ENCODE data around the gene C17orf114.
A peak's percentile ranks its signal among the peaks of the same experiment; 100 is the strongest.

The C17orf114 gene

GRCh38 chr17:4771519-4772234 lies 30.5 kb downstream of the C17orf114 start, which contains the start of gene TM4SF5 (continued):
- TF ChIP-seq ZFP36L2 (CRISPR knock-in tag; IDR thresholded peaks at IDR 0.05) (peak; percentile 25; the same call in 1 of the 2 replicates), ZBTB38 (CRISPR knock-in tag; IDR thresholded peaks at IDR 0.05) (no peak; the same call in none of the 2 replicates), SMYD3 (CRISPR knock-in tag; IDR thresholded peaks at IDR 0.05) (peak; percentile 90), ZNF501 (CRISPR knock-in tag; IDR thresholded peaks at IDR 0.05) (peak; percentile 78; the same call in 1 of the 2 replicates), NR3C1 (CRISPR knock-in tag; IDR thresholded peaks at IDR 0.05) (no peak), ZNF883 (CRISPR knock-in tag; IDR thresholded peaks at IDR 0.05; ENCODE audit: not compliant biosample characterization) (peak; percentile 78), ATF1 (CRISPR knock-in tag; IDR thresholded peaks at IDR 0.05) (no peak), ZNF629 (CRISPR knock-in tag; conservative IDR thresholded peaks at IDR 0.05) (no peak; the same call in 1 of the 2 replicates), TBP (CRISPR knock-in tag; IDR thresholded peaks at IDR 0.05) (no peak; the same call in 1 of the 2 replicates), DMAP1 (CRISPR knock-in tag; IDR thresholded peaks at IDR 0.05) (peak; percentile 89), BCL3 (CRISPR knock-in tag; IDR thresholded peaks at IDR 0.05) (peak; percentile 92), ZNF3 (CRISPR knock-in tag; IDR thresholded peaks at IDR 0.05) (no peak), ZNF124 (CRISPR knock-in tag; IDR thresholded peaks at IDR 0.05) (peak; percentile 73; the same call in 1 of the 2 replicates), SMC3 (IDR thresholded peaks at IDR 0.05; ENCODE audit: low read length) (peak; percentile 39; the same call in 1 of the 2 replicates), GFI1 (CRISPR knock-in tag; IDR thresholded peaks at IDR 0.05; ENCODE audit: borderline replicate concordance) (peak; percentile 70), TAF15 (IDR thresholded peaks at IDR 0.05; ENCODE audit: low read depth, low read length, poor library complexity, severe bottlenecking) (no peak), KDM4B (CRISPR knock-in tag; IDR thresholded peaks at IDR 0.05) (peak; percentile 67; the same call in 1 of the 2 replicates), ZNF24 (IDR thresholded peaks at IDR 0.05) (no peak), SNAI1 (CRISPR knock-in tag; IDR thresholded peaks at IDR 0.05; ENCODE audit: borderline replicate concordance) (peak; percentile 40; the same call in 1 of the 2 replicates), ARNTL (CRISPR knock-in tag; IDR thresholded peaks at IDR 0.05) (peak; percentile 78; the same call in 1 of the 2 replicates), ZNF781 (CRISPR knock-in tag; IDR thresholded peaks at IDR 0.05; ENCODE audit: borderline replicate concordance, not compliant biosample characterization) (no peak), MIER3 (CRISPR knock-in tag; IDR thresholded peaks at IDR 0.05; ENCODE audit: borderline replicate concordance) (peak; percentile 89; the same call in 1 of the 2 replicates)
- TF ChIP-seq, protein P1, sequence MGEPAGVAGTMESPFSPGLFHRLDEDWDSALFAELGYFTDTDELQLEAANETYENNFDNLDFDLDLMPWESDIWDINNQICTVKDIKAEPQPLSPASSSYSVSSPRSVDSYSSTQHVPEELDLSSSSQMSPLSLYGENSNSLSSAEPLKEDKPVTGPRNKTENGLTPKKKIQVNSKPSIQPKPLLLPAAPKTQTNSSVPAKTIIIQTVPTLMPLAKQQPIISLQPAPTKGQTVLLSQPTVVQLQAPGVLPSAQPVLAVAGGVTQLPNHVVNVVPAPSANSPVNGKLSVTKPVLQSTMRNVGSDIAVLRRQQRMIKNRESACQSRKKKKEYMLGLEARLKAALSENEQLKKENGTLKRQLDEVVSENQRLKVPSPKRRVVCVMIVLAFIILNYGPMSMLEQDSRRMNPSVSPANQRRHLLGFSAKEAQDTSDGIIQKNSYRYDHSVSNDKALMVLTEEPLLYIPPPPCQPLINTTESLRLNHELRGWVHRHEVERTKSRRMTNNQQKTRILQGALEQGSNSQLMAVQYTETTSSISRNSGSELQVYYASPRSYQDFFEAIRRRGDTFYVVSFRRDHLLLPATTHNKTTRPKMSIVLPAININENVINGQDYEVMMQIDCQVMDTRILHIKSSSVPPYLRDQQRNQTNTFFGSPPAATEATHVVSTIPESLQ (CRISPR knock-in tag; conservative IDR thresholded peaks at IDR 0.05), result no peak
- TF ChIP-seq, protein P2, sequence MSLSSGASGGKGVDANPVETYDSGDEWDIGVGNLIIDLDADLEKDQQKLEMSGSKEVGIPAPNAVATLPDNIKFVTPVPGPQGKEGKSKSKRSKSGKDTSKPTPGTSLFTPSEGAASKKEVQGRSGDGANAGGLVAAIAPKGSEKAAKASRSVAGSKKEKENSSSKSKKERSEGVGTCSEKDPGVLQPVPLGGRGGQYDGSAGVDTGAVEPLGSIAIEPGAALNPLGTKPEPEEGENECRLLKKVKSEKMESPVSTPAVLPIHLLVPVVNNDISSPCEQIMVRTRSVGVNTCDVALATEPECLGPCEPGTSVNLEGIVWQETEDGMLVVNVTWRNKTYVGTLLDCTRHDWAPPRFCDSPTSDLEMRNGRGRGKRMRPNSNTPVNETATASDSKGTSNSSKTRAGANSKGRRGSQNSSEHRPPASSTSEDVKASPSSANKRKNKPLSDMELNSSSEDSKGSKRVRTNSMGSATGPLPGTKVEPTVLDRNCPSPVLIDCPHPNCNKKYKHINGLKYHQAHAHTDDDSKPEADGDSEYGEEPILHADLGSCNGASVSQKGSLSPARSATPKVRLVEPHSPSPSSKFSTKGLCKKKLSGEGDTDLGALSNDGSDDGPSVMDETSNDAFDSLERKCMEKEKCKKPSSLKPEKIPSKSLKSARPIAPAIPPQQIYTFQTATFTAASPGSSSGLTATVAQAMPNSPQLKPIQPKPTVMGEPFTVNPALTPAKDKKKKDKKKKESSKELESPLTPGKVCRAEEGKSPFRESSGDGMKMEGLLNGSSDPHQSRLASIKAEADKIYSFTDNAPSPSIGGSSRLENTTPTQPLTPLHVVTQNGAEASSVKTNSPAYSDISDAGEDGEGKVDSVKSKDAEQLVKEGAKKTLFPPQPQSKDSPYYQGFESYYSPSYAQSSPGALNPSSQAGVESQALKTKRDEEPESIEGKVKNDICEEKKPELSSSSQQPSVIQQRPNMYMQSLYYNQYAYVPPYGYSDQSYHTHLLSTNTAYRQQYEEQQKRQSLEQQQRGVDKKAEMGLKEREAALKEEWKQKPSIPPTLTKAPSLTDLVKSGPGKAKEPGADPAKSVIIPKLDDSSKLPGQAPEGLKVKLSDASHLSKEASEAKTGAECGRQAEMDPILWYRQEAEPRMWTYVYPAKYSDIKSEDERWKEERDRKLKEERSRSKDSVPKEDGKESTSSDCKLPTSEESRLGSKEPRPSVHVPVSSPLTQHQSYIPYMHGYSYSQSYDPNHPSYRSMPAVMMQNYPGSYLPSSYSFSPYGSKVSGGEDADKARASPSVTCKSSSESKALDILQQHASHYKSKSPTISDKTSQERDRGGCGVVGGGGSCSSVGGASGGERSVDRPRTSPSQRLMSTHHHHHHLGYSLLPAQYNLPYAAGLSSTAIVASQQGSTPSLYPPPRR (CRISPR knock-in tag; IDR thresholded peaks at IDR 0.05; ENCODE audit: borderline replicate concordance), result peak; percentile 77; the same call in 1 of the 2 replicates
